ENCODE data around the gene SPACDR.

Gene SPACDR

DNA sequence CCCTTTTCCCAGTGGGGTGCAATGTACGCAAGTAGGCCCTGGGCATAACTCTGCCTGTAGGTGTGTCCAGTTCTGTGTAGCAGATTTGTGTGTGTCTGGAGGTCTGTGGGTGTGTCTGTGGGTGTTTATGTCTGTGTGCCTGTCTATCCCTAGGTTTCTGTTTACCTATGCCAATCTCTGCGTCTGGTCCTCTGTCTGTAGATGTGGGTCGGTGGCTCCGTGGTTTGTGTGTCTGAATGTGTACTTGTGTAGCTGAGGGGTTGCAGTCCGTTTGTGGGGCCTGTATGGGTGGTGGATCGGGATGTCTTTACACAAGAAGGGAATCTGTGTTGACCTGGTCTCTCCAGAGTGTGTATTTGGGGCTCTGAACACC is 20.6 kb upstream of the SPACDR start:
- DNase-seq, result no peak

GRCh38 chr7:100483722-100484672 is 19.9 kb upstream of the SPACDR start, which contains the start of gene NYAP1:
TSS of gene NYAP1 (plus strand) at chr7:100483927. CDS start at chr7:100485312, 1,385 bp downstream.
- peak; percentile 52 for DNase-seq

DNA sequence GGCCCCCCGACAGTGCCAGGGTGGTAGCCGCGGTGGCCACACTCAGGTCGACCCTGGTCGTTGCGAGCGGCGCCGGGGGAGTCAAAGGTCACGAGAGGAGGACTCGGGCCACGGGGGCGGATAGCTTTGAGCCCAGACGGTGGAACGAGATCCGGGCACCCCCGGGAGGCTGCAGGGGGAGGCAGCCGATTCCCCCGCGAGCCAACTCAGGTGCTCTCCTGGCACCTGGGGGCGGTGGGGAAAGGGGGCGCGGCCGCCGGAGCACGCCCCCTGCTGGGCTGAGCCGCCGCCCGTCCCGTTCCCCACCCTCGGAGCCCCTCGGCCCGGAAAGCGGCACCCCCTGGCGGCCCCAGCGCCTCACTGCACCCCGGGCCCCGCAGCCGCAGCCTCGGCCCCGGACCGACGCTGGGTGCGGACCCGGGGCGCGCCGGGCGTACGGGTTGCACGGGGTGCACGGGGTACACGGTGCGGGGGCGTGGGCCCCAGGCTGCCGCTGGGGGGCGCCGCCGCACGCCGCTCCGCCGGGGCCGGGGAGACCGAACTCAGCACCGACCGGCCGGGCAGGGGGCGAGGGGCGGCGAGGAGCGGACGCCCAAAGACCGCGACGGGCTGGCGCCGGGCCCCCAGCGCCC is 19.1 kb upstream of the SPACDR start:
- peak; percentile 84 for DNase-seq

GRCh38 chr7:100482728-100483089 is 18.6 kb upstream of the SPACDR start:
- no peak for DNase-seq

- DNase-seq, result no peak
These were observed 17.4 kb upstream of the SPACDR start for GRCh38 chr7:100481466-100481865.

- peak; percentile 85 for DNase-seq
These were observed 15.0 kb upstream of the SPACDR start, which contains the start of gene TSC22D4 for GRCh38 chr7:100478958-100479660. TSS of gene TSC22D4 (minus strand) at chr7:100479214. CDS start at chr7:100478038, 1,176 bp downstream.

GRCh38 chr7:100477871-100478267 is 13.8 kb upstream of the SPACDR start:
- DNase-seq, result no peak

GRCh38 chr7:100476903-100477870 is 13.1 kb upstream of the SPACDR start:
- DNase-seq, result peak; percentile 46

DNA sequence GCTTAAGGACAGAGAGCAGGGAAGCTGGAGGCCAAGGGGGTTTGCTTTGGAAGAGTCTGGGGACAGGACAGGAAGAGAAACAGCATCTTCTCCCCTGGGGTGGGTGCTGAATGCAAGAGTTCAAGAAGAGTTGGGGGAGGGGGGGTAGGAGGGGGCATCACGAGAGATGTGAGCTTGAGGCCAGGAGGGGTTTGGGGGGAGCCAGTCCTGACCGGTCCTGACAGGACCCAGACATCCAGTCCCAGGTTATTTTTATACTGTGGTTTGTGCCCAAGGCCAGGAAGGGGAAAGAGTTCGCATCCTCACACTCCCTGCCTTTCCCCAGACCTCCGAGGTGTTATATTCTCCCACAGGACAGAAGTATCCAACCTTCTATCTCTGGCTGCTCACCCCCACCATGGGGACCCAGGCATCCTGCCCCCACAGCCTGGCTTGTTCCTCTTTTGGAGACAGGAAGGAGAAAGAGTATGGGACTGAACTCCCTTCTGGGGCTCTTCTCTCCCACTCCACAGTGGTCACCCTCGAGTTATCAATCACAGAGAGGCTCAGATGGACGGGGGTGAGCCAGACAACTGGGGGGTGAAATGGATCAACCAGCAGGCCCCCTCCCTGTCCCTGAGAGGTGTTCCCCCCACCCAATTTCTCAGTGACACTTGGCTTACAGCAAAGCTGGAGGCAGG is 12.2 kb upstream of the SPACDR start:
- no peak for DNase-seq

DNA sequence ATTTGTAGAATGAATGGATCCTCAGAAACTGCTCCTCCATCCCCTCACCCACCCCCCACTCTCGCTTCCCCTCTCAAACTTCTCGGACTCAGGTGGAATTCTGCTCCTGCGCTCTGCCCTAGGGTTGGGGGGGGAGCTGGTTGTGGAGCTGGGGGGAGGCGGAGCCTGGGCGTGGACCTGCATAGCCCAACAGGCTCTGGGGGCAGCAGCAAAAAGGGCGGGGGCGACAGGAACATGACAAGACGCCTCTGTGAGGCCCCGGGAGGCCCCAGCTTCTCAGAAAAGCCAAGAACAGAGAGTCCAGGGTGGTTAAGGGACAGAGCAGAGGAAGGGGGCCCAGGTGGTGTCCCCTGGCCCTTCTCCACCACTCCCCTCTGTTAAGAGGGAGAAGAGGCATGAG is 11.5 kb upstream of the SPACDR start:
- DNase-seq, result peak; percentile 35

- no peak for DNase-seq
These were observed 8.9 kb upstream of the SPACDR start for GRCh38 chr7:100472854-100473499.

GRCh38 chr7:100472121-100472851 is 8.2 kb upstream of the SPACDR start:
- DNase-seq, result no peak

DNA sequence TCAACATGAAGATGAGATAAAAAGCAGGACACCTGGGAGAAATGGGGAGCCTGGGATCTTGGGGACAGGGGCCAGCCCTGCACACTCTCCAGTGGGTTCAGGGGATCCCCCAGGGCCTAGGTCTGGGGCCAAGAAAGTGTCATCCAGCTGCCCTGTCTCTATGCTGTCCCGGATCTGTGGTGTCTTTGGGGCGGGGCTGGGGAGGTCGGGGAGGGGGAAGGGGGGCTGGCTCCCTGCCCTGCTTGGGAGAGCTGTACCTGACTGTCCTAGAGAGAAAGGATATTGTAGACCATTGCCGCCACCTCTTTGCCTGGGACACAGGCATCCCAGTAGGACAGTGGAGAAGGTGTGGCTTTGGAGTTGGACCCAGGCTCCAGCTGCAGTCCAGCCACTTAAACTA is 7.0 kb upstream of the SPACDR start:
- DNase-seq, result no peak

GRCh38 chr7:100469227-100470044 is 5.4 kb upstream of the SPACDR start:
- DNase-seq, result peak; percentile 87

GRCh38 chr7:100467638-100468373 is 3.7 kb upstream of the SPACDR start:
- no peak for DNase-seq

GRCh38 chr7:100466653-100467605 is 2.9 kb upstream of the SPACDR start:
- DNase-seq, result no peak

GRCh38 chr7:100465702-100466311 is 1.7 kb upstream of the SPACDR start:
- DNase-seq, result no peak

Measured in stimulated activated CD4-positive, alpha-beta T cell treated with anti-CD3 and anti-CD28 coated beads, Interleukin-4, amount 100 ng/mL, for 1 hour (primary cell).